ENCODE measurements around the gene CCL2.
"Not testable (repeated sequence)": the region's sequence is repeated elsewhere in the genome, so short reads cannot be mapped to it uniquely, and the experiment has no call there.

Gene CCL2

DNA sequence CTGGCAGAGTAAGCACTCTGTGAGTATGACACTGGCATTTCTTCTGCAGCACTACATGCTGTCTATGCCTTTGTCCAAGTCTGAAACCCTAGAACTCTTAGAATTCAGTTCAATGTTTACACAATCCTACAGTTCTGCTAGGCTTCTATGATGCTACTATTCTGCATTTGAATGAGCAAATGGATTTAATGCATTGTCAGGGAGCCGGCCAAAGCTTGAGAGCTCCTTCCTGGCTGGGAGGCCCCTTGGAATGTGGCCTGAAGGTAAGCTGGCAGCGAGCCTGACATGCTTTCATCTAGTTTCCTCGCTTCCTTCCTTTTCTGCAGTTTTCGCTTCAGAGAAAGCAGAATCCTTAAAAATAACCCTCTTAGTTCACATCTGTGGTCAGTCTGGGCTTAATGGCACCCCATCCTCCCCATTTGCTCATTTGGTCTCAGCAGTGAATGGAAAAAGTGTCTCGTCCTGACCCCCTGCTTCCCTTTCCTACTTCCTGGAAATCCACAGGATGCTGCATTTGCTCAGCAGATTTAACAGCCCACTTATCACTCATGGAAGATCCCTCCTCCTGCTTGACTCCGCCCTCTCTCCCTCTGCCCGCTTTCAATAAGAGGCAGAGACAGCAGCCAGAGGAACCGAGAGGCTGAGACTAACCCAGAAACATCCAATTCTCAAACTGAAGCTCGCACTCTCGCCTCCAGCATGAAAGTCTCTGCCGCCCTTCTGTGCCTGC lies at the start of gene CCL2:
Gene CCL2, plus strand, starts transcription at position 635 of the 730 bp plus-strand sequence. Its CDS starts 65 bp downstream, at position 700.
- DNase-seq = peak; percentile 45

DNA sequence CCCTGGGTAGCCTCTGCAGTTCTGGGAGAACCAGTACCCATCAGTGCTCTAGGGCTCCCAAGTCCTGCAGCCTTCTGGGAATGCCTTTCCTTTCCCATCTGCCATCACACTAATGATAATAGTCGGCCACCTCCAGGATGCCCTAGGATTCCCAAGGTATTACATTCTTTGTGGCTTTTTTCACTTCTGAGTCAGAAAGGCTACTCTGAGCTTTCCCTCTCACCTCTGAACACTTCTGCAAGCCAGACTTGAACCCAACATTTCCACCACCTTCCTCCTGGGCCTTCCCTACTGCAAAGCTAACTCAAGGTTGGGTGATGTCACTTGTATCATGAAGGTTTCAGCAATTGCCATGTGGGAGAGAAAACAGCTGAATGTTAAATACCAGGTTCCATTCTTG lies 49.7 kb upstream of the CCL2 start:
- in situ Hi-C loops (cut with MboI; ENCODE audit: low pct_unique_long_range_greater_than_20kb, low sequenced_read_pairs) = loop anchor here (10.0 kb wide), 1 partner anchor 159 kb away; the partner anchor contains the start of gene CCL1
- DNase-seq = no peak

More for the DNA sequence above, at the start of gene CCL2:
- in situ Hi-C loops (cut with MboI; ENCODE audit: low pct_unique_long_range_greater_than_20kb, low sequenced_read_pairs) = no loop called here

DNA sequence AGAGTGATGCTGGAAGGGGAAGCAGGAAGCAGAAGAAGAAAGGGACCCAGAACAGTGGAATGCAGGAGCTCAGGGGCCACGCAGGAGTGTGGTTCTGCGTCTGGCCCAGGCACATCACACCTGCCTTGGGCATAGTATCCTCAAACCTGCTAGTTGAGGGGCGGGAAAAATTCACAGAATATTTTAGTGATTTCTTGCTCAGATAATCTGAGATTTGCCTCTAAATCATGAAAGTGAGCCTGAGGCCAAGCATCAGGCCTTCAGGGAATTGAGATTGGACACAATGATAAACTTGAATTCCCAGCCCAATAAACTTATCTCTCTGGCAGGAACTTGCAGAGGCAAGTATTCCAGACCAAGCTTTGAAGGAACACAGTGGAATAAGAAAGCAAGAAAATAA lies 48.5 kb upstream of the CCL2 start:
- in situ Hi-C loops (cut with MboI; ENCODE audit: low pct_unique_long_range_greater_than_20kb, low sequenced_read_pairs) = loop anchor here (10.0 kb wide), 1 partner anchor 158 kb away; the partner anchor contains the start of gene CCL1
- DNase-seq = no peak

DNA sequence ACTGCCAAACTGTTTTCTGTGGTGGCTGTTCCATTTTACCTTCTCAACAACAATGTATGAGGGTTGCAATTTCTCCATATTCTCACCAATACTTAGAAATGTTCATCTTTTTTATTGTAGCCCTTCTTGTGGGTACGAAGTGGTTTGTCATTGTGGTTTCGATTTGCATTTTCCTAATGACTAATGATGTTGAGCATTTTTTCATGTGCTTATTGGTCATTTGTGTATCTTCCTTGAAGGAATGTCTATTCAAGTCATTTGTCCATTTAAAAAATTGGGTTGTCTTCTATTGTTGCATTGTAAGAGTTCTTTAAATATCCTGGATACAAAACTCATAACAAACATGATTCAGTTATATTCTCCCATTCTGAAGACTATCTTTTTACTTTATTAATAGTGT lies 47.5 kb upstream of the CCL2 start:
- no peak for DNase-seq
- in situ Hi-C loops (cut with MboI; ENCODE audit: low pct_unique_long_range_greater_than_20kb, low sequenced_read_pairs) = loop anchor here (10.0 kb wide), 1 partner anchor 157 kb away; the partner anchor contains the start of gene CCL1

DNA sequence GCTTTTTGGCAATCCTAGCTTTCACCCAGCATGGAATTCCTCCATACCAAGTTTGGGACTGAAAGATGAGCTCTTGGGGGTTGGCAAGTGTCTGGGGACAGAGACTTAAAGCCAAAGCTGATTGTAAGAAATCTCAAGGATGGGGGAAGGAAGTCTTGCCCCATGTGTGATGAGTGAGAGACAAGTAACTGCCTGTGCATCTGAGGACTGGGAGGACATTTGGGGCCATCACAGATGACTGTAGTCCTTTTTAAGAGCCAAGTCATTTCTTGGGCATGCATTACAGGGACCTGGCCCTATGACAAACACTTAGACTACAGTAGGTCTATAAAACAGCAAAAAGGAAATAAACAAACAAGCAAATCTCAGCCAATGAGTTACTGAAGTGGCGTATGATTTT lies 36.3 kb upstream of the CCL2 start:
- in situ Hi-C loops (cut with MboI; ENCODE audit: low pct_unique_long_range_greater_than_20kb, low sequenced_read_pairs) = no loop called here
- no peak for DNase-seq

DNA sequence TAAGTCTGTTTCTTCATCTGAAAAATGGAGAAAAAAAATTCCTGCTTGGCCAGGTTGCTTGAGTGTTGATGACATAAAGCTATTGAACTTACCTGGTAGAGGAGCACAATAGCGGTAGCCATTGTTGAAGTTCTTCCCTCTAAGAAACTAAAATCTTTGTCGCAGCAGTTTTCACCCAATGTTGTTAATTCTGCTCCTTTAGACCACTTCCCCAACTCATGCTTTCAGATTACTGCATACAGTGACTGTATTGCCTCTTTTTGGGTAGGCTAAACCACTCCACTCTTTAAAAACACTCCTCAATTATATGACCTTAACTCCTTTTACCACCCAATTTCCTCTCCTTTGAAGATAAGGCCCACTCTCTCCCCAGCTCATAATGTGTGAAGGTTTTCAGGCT lies 35.7 kb upstream of the CCL2 start:
- in situ Hi-C loops (cut with MboI; ENCODE audit: low pct_unique_long_range_greater_than_20kb, low sequenced_read_pairs) = no loop called here
- no peak for DNase-seq

DNA sequence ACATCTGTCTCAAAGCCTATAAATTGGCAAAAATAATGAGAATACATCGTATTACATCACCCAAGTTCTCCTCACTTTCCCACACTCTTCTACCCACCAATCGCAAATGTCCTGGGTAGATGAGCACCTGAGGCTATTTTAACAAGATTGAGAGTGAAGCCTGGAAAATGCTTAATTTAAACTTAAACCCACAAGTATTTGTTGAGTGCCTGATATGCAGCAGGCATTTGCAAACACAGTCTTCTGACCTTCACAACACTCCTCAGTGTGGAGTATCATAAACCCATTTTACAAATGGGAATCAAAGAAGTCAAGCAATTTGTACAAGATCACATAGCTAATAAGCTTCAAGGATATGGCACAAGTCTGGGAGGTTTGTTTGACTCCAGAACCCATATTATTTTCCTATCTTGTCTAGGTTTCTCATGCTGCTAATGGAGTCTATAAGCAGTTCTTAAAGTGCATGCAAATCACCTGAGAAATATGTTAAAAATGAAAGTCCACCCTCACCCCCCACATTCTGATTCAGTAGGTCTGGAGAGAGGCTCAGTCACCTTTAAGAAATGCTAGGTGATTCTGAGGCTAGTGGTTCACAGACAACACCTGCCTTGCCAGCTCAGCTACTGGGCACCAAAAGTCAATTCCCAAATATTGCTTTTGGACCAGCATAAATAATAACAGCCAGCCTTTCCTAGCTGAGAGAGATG lies 34.9 kb upstream of the CCL2 start:
- no peak for DNase-seq
- in situ Hi-C loops (cut with MboI; ENCODE audit: low pct_unique_long_range_greater_than_20kb, low sequenced_read_pairs) = no loop called here

DNA sequence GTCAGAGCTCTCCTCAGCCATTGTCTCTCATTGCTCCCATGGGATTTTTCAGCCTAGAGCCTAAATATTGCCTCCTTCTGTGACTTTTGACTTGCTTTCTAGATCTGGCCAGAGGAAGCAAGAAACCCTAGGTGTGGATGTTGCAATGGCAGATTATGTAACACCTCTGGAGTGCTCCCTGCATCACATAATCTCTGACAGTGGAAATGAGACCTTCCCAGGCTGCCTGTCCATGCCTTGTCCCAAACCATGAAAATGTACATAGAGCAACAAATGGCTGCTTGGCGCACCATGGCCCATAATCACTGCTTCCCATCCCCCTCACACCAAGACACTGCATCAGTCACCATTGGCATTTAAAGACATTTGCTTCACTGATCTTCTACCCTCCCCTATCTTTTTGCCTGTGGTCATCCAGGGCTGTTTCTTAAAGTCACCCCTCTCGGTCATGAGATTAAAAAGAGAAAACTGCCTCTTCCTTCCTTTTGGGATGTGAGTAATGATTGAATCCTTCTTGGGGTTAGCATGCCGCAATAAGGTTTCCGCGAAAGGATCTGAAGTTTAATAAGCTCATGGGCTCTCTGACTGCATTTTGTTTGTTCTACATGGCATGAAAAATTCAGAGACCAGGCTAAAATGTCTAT lies 34.2 kb upstream of the CCL2 start:
- in situ Hi-C loops (cut with MboI; ENCODE audit: low pct_unique_long_range_greater_than_20kb, low sequenced_read_pairs) = no loop called here
- DNase-seq = no peak

DNA sequence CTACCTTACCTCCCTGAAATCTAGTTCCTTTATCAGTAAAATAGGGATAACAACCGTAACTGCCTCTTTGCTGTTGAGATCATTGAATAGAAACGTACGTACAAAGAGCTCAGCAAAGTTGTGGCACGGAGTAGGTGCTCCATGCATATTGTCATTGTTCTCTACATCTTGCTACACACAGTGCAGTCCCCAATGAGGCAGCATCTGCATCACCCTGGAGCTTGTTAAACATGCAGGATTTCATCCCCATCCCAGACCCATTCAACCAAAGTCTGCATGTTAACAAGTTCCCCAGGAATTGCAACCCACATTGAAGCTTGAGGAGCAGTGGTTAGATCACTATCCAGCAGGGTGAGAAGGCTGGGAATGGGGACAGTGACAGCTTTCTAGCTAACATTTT lies 33.7 kb upstream of the CCL2 start:
- in situ Hi-C loops (cut with MboI; ENCODE audit: low pct_unique_long_range_greater_than_20kb, low sequenced_read_pairs) = no loop called here
- DNase-seq = no peak

DNA sequence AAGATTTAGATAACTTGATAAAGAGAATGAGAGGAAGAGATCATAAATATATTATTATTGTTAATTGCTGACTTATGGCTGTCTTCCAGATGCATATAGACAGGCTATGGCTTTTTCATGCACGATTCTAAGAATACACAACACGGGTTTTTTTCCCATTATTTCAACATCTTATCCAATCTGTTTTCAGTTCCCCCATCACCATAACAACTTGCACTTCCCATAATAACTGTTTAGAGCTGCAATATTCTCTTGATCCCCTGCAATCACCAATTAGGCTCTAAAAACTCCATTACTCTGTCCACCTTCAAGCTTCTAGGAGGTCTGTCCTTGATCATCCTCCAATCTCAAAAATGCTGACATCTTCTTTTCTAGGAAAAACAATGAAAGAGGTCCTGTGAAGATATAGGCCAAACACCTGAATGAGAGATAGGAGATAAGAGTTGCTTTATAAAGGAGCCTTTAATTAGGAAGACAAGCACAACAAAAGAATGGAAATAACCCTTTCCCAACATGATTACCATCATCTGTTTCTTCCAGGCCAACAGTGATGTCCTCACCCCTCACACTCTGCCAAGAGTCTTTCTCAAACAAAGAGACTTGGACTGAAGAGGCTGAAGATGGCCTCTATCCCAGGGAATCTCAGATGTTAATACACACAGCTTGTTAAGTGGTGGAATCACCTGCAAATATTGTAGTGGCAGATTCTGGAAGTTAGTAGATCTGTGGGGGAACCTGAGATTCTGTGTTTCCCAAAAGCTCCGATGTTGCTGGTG lies 32.2 kb upstream of the CCL2 start:
- no peak for DNase-seq
- in situ Hi-C loops (cut with MboI; ENCODE audit: low pct_unique_long_range_greater_than_20kb, low sequenced_read_pairs) = no loop called here

DNA sequence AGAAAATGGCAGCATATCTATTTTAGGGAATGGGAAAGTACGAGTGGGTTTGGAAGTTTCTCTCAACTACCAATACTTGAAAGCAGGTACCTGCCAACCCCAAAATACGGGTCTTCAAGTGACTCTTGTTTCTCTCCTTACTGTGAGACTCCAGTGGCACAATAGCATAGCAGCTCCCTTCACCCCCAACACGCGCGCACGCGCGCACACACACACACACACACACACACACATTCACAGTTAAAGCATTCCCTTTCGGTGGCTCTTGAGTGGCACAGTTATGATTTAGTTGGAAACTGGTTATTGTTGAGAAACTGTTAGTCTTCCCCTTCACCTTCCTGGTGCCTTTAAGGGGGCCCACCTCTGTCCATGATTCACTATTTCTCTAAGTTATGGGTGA lies 30.0 kb upstream of the CCL2 start:
- DNase-seq = no peak
- in situ Hi-C loops (cut with MboI; ENCODE audit: low pct_unique_long_range_greater_than_20kb, low sequenced_read_pairs) = no loop called here

DNA sequence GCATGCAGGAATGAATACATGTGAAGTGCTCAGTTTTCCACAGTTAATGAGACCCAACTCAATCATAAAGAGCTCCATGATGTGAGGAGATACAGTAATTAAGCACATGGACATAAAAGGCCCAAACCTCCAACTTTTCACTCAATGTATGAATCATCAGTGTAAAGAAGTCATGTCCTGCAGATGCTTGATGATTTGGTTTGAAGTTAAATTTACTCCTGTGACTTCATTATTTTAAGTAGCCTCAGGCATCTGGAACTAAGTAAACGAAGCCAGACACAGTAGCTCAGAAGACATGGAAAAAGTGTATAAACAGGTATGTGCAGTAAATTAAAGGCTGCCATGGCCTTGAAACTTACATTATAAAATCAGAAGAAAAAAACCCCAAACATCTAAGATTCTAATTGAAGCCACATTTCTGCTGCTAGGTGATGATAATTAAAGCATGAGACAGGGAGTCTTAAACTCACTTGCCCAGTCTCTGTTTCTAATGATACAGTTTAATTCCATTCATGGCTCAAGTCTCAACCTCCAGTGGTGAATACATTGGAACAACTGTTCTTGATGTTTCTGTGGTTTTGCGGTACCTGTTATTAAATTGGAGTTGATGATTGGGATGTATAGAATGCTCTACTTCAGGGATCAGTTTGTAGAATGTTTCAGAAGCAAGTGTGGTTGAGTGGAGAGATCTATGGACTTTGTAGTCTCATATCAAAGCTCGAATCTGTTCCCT lies 28.9 kb upstream of the CCL2 start:
- in situ Hi-C loops (cut with MboI; ENCODE audit: low pct_unique_long_range_greater_than_20kb, low sequenced_read_pairs) = no loop called here
- DNase-seq = no peak

DNA sequence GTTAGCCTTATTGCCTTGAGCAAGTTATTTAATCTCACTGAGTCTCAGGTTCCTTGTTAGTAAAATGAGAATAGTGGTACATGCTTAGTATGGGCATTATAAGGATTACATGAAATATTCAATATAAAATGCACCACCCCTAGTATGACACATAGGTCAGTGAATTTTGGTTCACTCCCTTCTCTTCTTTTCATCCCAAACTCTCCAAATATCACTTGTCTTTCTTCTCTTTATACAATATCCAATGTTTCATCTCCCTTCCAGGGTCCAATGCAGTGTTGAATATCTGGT lies 28.4 kb upstream of the CCL2 start:
- no peak for DNase-seq
- in situ Hi-C loops (cut with MboI; ENCODE audit: low pct_unique_long_range_greater_than_20kb, low sequenced_read_pairs) = no loop called here

DNA sequence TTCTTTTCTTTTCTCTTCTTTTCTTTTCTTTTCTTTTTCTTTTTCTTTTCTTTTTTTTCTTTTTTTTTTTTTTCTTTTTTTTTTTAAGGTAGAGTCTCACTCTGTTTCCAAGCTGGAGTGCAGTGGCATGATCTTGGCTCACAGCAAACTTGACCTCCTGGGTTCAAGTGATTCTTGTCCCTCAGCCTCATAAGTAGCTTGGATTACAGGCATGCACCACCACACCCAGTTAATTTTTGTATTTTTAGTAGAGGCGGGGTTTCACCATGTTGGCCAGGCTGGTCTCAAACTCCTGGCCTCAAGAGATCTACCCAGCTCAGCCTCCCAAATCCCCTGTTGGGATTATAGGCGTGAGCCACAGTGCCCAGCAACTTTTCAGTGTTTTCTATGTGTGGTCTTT lies 27.8 kb upstream of the CCL2 start:
- DNase-seq; in situ Hi-C loops (cut with MboI; ENCODE audit: low pct_unique_long_range_greater_than_20kb, low sequenced_read_pairs): not testable (repeated sequence)

DNA sequence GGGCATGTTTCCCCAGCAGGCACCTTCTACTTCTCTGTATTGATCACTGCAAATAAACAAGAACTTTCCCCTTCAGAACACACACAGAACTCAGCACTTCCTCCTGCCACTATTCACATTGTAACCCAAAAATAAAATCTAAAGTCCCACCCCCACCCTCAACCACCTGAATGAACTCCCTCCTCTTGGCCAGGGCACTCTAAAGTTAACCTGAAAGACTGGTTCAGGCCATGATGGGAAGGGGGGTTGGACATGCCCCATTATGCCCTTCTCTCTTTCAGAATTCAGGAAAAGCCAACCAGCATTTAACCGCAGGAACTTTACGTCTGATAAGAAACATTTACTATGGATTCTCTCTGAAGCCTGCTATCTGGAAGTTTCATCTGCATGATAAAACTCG lies 27.4 kb upstream of the CCL2 start:
- DNase-seq = no peak
- in situ Hi-C loops (cut with MboI; ENCODE audit: low pct_unique_long_range_greater_than_20kb, low sequenced_read_pairs) = no loop called here

DNA sequence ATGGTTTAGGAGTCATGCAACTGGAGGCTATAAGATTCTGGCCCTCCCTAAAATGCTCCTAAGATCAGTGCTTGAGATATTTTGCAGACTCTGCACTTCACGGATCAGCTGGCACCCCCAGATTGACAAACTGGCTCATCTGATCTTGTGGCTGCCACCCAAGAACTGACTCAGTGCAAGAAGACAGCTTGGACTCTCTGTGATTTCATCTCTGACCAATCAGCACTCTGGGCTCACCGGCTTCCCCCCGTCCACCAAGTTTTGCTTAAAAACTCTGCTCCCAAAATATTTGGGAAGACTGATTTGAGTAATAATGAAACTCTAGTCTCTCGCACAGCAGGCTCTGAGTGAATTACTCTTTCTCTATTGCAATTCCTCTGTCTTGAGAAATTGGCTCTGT lies 26.3 kb upstream of the CCL2 start:
- no peak for DNase-seq
- in situ Hi-C loops (cut with MboI; ENCODE audit: low pct_unique_long_range_greater_than_20kb, low sequenced_read_pairs) = no loop called here

DNA sequence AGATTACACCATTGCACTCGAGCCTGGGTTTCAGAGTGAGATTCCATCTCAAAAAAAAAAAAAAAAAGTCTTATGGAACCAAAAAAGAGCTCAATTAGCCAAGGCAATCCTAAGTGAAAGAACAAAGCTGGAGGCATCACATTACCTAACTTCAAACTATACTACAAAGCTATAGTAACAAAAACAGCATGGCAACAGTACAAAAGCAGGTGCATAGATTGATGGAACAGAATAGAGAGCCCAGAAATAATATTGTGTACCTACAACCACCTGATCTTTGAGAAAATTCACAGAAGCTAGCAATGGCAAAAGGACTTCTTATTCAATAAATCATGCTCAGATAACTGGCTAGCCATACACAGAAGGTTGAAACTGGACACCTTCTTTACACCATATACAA lies 24.7 kb upstream of the CCL2 start:
- DNase-seq = no peak
- in situ Hi-C loops (cut with MboI; ENCODE audit: low pct_unique_long_range_greater_than_20kb, low sequenced_read_pairs) = no loop called here

DNA sequence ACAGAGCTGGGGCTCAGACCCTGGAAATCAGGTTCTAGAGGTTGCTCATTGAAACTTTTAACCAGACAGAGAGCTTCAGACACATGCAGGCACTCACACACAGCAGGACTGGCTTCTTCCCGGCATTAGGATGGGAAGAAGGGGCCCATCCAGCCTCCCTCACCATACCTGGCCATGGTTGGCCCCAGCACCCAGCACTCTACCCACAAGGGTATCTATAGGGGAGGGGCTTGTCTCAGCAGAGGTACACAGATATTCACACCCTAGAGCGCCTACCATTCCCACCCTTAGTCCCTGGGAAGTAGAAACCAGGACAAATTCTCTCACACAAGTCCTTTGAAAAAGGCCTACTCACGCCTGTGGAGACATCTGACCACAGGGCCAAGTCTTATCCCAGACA lies 20.5 kb upstream of the CCL2 start:
- in situ Hi-C loops (cut with MboI; ENCODE audit: low pct_unique_long_range_greater_than_20kb, low sequenced_read_pairs) = no loop called here
- no peak for DNase-seq

DNA sequence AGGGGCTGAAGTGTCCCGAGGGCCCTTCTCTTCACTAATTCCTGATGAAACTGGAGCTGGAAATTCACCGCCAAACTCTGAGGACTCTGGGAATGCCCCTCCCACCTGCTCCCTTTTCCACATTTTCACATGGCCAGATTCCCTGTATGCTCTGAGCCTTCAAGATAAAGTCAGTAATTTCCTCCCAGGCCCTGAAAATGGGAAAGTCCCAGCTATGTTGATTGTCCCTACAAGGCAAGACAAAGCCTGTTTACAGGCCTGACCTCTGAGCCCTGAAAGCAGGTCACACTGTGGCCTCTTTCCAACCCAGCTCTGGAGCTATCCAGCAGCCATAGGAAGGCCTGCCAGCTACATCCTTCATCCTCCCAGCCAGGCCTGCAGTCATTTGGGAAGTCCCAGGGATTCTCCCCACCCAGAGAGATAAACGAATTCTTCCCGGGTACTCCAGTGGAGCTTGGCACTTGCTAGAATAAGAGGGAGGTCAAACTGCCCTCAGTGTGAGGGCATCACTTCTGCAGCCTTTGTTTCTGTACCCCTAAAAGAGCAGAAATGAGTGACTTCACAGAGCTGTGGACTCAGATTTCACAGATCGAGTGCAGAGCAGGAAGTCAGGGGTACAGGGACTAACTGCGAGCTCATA lies 19.6 kb upstream of the CCL2 start:
- no peak for DNase-seq
- in situ Hi-C loops (cut with MboI; ENCODE audit: low pct_unique_long_range_greater_than_20kb, low sequenced_read_pairs) = no loop called here
